GM15510 (cell line): ENCODE data around the gene GRK7.
A peak's percentile ranks its signal among the peaks of the same experiment; 100 is the strongest.

Experiments used
- POLR2A ChIP-seq: IDR thresholded peaks from 3 replicates; pipeline ENCODE4 v1.6.1; 2011; ENCODE audit warnings: borderline replicate concordance; ENCODE audit not compliant: insufficient read length; ENCODE audit errors: extremely low read depth

The GRK7 gene

GRCh38 chr3:141738022-141738890 is 25.0 kb upstream of the GRK7 start, which contains the start of gene RNF7:
Gene RNF7 (plus strand): TSS chr3:141738298. CDS start chr3:141738342, 44 bp downstream.
- TF ChIP-seq POLR2A, result peak; percentile 82

GRCh38 chr3:141738891-141739363 is 24.3 kb upstream of the GRK7 start:
- TF ChIP-seq POLR2A, result no peak

- TF ChIP-seq POLR2A, result no peak
Observed at GRCh38 chr3:141739731-141740130, 23.5 kb upstream of the GRK7 start.

DNA sequence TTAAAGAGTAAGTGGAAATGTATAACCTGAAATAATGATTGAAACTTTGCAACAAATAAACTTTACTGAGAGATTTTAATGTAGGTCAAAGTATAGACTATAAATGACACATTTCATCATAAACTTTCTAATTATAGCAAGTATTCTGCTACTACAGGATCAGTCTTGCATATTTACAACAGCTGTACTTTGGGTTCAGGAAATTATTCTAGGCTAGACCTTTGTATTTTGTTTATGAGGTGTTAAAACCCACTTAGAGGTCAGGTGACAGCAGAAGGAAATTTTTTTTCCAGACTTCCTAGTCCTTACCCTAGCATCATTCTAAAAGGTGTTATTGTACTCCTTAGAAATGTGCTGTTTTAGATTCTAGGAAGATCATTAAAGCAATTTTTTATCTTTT is 22.9 kb upstream of the GRK7 start:
- TF ChIP-seq POLR2A, result no peak

DNA sequence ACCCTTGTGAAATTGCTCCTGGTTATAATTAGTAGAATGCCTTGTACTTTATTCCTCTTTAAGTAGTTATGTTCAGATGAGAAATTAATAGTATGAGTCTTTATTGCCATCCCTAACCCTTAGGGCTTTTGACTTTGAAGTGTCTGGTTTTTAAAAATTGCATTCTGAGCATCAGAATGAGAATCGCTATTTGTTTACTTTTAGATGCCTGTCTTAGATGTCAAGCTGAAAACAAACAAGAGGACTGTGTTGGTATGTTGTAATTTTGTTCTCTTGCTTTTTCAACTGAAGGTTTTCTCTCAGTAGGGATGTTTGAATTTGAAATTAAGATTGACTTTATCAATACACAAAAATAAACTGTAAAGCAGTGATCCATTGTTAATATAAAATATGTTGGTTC is 19.9 kb upstream of the GRK7 start:
- no peak for TF ChIP-seq POLR2A

DNA sequence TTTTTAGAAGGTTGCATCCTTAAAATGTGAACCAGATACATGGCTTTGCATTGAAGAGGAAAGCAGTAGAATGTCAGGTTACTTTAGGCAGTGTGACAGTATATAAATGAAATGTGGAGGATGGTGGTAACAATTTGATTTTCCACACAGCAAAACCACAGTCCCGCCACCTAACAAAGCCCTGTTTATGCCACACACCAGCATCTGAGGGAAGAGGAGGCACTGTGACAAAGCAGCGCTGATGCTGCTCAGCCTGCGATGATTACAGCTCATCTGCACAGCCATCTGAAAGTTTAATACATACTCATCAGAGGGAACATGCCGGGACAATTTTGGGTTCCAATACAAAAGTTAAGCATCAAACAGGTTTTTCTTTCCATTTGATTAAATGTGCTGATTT is 16.2 kb upstream of the GRK7 start:
- no peak for TF ChIP-seq POLR2A

DNA sequence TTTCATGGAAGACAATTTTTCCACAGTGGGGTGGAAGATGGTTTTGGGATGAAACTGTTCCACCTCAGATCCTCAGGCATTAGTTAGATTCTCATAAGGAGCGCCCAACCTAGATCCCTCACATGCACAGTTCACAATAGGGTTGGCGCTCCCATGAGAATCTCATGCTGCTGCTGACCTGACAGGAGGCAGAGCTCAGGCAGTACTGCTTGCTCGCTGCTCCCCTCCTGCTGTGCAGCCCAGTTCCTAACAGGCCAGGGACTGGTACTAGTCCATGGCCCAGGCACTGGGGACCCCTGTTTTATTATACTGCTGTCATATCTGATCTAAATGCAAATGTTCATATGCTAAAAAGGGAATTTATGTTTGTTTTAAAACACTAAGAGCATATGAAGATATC is 9.8 kb upstream of the GRK7 start:
- no peak for TF ChIP-seq POLR2A

- TF ChIP-seq POLR2A, result no peak
Observed at GRCh38 chr3:141754032-141754431, 9.2 kb upstream of the GRK7 start.

DNA sequence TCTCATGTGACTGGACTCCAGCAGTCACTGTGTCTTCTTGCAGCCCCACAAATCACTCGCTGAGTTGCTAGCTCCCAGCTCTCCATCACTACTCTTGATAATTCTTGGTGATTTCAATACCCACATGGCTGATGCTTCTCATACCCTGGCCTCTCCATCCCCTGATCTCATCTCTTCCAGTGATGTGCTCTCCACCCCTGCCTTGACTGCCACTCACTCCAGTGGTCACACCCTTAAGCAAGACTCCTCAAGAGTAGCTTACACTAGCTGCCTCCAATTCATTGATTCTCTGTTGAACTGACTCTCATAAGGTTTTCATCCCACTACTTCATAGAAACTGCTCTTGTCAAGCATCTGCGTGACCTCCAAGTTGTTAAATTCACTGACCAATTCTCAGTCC is 837 bp downstream of the GRK7 start:
- no peak for TF ChIP-seq POLR2A

DNA sequence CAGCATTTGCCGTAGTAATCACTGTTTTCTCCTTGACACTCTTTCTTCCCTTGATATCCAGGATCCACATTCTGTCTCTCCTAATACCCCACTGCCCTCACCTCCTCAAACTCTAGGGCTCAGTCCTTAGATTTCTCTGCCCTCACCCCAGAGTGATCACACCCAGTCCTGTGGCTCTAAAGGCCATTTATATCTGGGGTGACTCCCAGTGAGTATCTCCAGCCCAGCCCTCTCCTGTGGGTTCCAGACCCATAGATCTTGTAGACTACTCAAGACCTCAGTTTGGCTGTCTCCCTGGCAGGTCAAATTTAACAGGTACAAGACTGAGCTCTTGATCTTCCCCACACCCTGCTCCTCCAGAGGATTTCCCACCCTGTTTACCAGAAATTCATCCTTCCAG is 1.3 kb downstream of the GRK7 start:
- TF ChIP-seq POLR2A, result no peak

DNA sequence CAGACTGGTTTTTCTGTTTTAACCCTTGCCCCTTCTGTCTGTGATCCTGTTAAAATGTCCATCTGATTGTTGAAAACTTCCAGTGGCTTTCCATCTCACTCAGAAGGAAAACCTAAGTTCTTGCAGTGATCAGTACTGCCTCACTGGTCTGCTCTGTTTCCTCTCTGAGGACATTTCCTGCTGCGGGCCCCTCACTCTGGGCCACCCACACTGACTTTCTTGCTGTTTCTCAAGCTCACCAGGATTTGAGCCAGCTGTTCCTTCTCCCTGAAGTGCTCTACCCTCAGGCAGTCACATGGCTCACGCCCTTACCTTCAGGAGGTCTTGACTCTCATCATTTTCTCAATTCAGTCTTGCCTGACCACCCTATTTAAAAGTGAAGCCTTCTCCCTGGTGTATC is 1.8 kb downstream of the GRK7 start:
- TF ChIP-seq POLR2A, result no peak

GRCh38 chr3:141767066-141767465 is 3.9 kb downstream of the GRK7 start:
- no peak for TF ChIP-seq POLR2A

DNA sequence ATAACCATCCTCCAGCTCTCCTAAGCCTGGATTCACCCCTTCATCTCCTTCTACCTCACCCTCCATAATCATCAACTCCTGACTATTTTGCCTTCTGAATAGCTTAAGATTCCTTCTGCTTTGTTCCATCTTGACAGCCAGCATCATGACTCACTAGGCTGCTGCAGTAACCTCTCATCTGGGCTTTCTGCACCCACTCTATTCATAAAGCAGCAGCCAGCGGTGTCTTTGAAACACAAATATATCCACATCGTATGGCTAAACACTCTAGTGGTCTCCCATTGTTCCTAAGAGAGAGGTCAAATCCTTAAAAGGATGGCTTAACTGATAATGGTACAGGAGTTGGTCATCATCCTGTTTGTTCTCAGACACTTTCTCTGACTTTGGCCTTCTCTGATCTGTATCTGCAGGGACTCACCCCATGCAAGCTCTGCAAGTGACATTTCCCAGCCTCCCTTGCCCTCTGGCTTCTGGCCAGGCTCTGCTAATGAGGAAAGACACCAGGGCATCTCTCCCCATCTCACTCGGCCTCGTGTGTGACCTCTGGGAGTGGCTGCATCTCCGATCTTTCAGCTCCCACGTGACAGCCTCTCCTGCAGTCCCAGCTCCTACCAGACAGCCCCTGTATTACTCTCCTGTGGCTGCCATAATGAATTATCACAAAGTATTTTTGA is 6.2 kb downstream of the GRK7 start:
- TF ChIP-seq POLR2A, result no peak

- no peak for TF ChIP-seq POLR2A
Observed at GRCh38 chr3:141773676-141774075, 10.5 kb downstream of the GRK7 start.

- no peak for TF ChIP-seq POLR2A
Observed at GRCh38 chr3:141776376-141776775, 13.2 kb downstream of the GRK7 start.

DNA sequence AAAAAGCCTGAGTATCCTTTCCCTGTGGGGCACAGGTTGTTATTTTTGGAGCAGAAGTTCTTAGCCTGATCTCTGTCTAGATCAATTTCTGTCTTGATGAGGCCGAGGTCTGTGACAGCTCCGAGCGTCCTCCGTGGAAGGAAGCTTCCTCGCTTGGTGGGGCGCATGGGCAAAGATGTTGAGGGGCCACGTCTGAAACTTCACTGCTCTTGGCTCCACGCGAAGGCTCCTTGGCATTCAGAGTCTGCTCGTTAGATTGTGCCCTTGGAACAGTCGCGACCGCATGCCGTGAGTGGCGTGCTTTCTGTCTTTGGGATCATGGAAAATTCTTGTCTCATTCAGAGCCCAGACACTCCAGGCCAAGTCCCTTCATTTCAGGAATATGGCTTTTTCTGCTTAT is 13.7 kb downstream of the GRK7 start:
- no peak for TF ChIP-seq POLR2A
